Prostate gland (tissue), 2 donors: ENCODE data around the gene DNMT3A. TPM values are rescaled to one million over a fixed set of nuclear protein-coding genes. Genes with fewer than 3 reads are reported as not detected.

ENCODE experiments used
- DNase-seq: peaks from one replicate; pipeline ENCODE4 v3.0.0-alpha.2; 2019; ENCODE audit warnings: low spot score
- H3K27ac ChIP-seq, 2 donors: fragments of 200-600 bp; sonication (generic); 2 replicates each; pipeline ENCODE4 v1.5.1; 2017 to 2019
- H3K27me3 ChIP-seq: fragments of 200-600 bp; sonication (generic); replicated peaks from 2 replicates; pipeline ENCODE4 v1.5.1; 2019; ENCODE audit not compliant: insufficient read depth
- H3K36me3 ChIP-seq, 2 donors: fragments of 200-600 bp; sonication (generic); 1 replicate in 1 of 2; 2 replicates in 1 of 2; pipeline versions ENCODE4 v1.5.1 to v1.8.1; 2017 to 2019
- H3K4me1 ChIP-seq: fragments of 200-600 bp; sonication (generic); replicated peaks from 2 replicates; pipeline ENCODE4 v1.5.1; 2019
- H3K4me3 ChIP-seq, 2 donors: fragments of 200-600 bp; sonication (generic); 2 replicates each; pipeline ENCODE4 v1.5.1; 2017 to 2019
- H3K9me3 ChIP-seq: fragments of 200-600 bp; sonication (generic); 2 replicates; pipeline ENCODE4 v1.5.1; 2017
- CTCF ChIP-seq, 4 experiments: fragments of 200-600 bp in 2 of 4; fragments of 450-650 bp in 2 of 4; sonication (generic) in 2 of 4; IDR thresholded peaks; 1 replicate in 3 of 4; 2 replicates in 1 of 4; pipeline ENCODE4 v1.5.1; 2016 to 2019; ENCODE audit warnings: antibody characterized with exemption in 4 of 4, mild to moderate bottlenecking in 2 of 4, moderate library complexity in 2 of 4
- POLR2A ChIP-seq: fragments of 450-650 bp; IDR thresholded peaks from one replicate; pipeline ENCODE4 v1.6.1; 2016; ENCODE audit warnings: antibody characterized with exemption, mild to moderate bottlenecking
- POLR2AphosphoS5 ChIP-seq: sonication (generic); formaldehyde crosslinking; IDR thresholded peaks from one replicate; pipeline ENCODE4 v1.6.1; 2017; ENCODE audit warnings: antibody characterized with exemption
- WGBS: methylation state at CpG from one replicate; pipeline ENCODE4 v1.1.5; 2018; 5-methylcytosine and 5-hydroxymethylcytosine counted together
- intact Hi-C: fragments of 100-400 bp; cut with DNase I; formaldehyde crosslinking; loops from one replicate; pipeline ENCODE4 v1.14.2; 2022
- total RNA-seq, 2 donors: library from RNA; depleted of rRNA; stranded (reverse); fragments of >200 nt; gene quantifications; one replicate each; pipeline ENCODE4 v1.1.0, GENCODE V29; 2016

Gene DNMT3A
- total RNA-seq, 2 donors from 2014 or later: 8.7 to 28.2 TPM

DNA sequence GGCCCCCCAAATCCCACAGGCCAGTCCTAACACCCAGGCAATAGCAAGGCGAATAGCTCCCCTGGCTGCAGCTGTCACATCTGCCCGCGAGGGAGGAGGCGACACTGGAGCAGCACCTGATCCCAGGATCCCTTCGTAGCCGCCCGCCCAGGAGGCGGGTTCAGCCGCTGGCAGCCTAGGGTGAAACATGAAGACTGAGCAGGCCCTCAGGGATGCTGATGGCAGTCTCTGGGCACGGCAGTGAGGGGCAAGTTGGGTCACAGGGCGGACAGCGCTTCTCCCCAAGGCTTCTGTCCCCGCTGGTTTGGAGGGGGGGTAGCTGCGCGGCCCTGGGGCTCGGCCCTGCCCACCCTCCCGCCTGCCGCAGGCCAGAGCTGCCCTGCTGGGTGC lies 1.9 kb downstream of the DNMT3A start:
- DNase-seq: peak; percentile 30
- intact Hi-C loops: loop anchor here (10.0 kb wide), 1 partner anchor 325 kb away; no protein-coding TSS in a partner anchor

GRCh38 chr2:25339211-25339674 lies 2.5 kb downstream of the DNMT3A start:
- peaks cover 5% of the 10 kb centered on the region for H3K4me1 ChIP-seq
- DNase-seq: no peak
- no peaks in the 10 kb centered on the region for H3K9me3 ChIP-seq
- intact Hi-C loops: no loop called here
- peak overlapping the region in 1 of 2 donors; percentile 78 for H3K27ac ChIP-seq
- TF ChIP-seq POLR2AphosphoS5 (no peak), POLR2A (no peak), CTCF (IDR thresholded peaks at IDR 0.05) (no peak)
- H3K4me3 ChIP-seq: peak overlapping the region in 1 of 2 donors; percentile 75
- H3K27me3 ChIP-seq: no peaks in the 10 kb centered on the region
- WGBS: 53% methylated on average over 8 of the region's 8 CpGs
- H3K36me3 ChIP-seq: no peaks in the 10 kb centered on the region

More for the DNA sequence above, 1.9 kb downstream of the DNMT3A start:
- peak overlapping the region; percentile 78 to 81 for H3K27ac ChIP-seq
- peak; percentile 19 for TF ChIP-seq POLR2AphosphoS5
- peak in 2 of 4 experiments; percentile 28 to 38 for TF ChIP-seq CTCF (IDR thresholded peaks at IDR 0.05)
- TF ChIP-seq POLR2A: no peak
- no peaks in the 10 kb centered on the region for H3K27me3 ChIP-seq
- H3K4me3 ChIP-seq: peak overlapping the region; percentile 73 to 75
- peaks cover 5% of the 10 kb centered on the region for H3K4me1 ChIP-seq
- H3K36me3 ChIP-seq: no peaks in the 10 kb centered on the region
- no peaks in the 10 kb centered on the region for H3K9me3 ChIP-seq
- WGBS: 28% methylated on average over 18 of the region's 18 CpGs

DNA sequence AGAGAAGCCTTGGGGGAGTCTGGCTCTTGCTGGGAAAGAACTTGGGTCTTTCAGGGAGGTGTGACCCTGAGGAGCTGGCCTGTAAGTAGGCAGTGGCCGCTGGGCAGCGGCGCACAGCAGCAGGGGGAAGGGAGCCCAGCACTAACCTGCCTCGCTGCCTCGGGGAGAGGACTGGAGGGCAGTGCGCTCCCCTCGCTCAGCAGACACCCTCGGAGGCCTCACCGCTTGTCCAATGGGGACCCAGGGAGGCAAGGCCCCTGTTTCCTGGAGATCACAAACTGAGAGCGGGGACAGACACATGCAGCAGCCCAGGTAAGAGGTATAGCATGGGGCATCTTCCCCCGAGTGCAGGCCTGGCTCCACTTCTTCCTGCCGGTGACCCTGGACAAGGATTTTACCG lies 3.3 kb downstream of the DNMT3A start:
- H3K27ac ChIP-seq: no peak overlapping the region
- no peaks in the 10 kb centered on the region for H3K9me3 ChIP-seq

DNA sequence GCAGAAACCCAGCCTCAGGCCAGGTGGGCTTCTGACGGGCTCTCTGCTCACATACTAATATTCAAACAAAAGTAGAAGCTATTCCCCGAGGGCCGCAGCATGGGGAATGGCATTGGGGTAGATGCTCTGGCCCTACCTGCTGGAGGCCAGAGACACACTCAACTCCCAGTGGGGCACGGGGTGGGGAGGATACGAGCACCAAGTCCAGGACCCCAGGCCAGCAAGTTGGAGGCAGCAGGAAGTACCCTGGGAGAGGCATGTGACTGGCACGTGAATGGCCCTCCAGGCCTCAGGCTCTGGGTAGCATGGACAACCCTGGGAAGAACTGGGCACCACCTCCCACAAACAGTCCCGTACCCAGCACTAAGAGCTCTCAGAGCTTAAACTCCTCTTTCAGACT lies 3.8 kb downstream of the DNMT3A start:
- no peaks in the 10 kb centered on the region for H3K9me3 ChIP-seq
- no peak for DNase-seq
- H3K27ac ChIP-seq: no peak overlapping the region
- whole genome bisulfite sequencing: 71% methylated on average over 7 of the region's 7 CpGs
- peaks cover 5% of the 10 kb centered on the region for H3K4me1 ChIP-seq
- H3K4me3 ChIP-seq: no peak overlapping the region
- no peak for TF ChIP-seq POLR2A
- TF ChIP-seq POLR2AphosphoS5: no peak
- TF ChIP-seq CTCF (IDR thresholded peaks at IDR 0.05): no peak
- H3K36me3 ChIP-seq: no peaks in the 10 kb centered on the region
- no peaks in the 10 kb centered on the region for H3K27me3 ChIP-seq
- intact Hi-C loops: no loop called here

More for the DNA sequence above, 3.3 kb downstream of the DNMT3A start:
- no peaks in the 10 kb centered on the region for H3K36me3 ChIP-seq
- no peak for TF ChIP-seq POLR2A
- TF ChIP-seq POLR2AphosphoS5: no peak
- TF ChIP-seq CTCF (IDR thresholded peaks at IDR 0.05): no peak
- peaks cover 5% of the 10 kb centered on the region for H3K4me1 ChIP-seq
- WGBS: 78% methylated on average over 13 of the region's 13 CpGs
- intact Hi-C loops: no loop called here
- no peak overlapping the region for H3K4me3 ChIP-seq
- H3K27me3 ChIP-seq: no peaks in the 10 kb centered on the region
- DNase-seq: no peak

DNA sequence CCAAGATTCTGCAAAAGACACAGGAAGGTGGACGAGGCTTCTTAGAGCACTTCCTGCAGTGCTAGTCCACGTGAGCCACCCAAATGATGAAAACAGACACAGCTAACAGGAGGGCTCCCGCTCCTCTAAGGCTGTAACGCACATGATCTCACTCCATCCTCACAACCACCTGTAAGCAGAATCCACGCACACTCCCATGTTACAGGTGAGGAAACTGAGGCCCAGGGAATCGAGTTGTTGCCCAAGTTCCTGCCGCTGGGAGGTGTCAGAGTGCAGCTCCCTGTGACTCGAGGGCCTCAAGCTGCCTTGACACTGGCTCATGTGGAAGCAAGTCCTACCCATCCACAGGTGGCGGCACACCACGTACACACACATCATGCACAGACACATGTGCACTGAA lies 4.4 kb downstream of the DNMT3A start:
- intact Hi-C loops: no loop called here
- H3K36me3 ChIP-seq: no peaks in the 10 kb centered on the region
- no peaks in the 10 kb centered on the region for H3K27me3 ChIP-seq
- no peak for TF ChIP-seq CTCF (IDR thresholded peaks at IDR 0.05)
- TF ChIP-seq POLR2AphosphoS5: no peak
- TF ChIP-seq POLR2A: no peak
- H3K4me3 ChIP-seq: no peak overlapping the region
- no peak overlapping the region for H3K27ac ChIP-seq
- no peak for DNase-seq
- WGBS: 64% methylated on average over 10 of the region's 10 CpGs
- H3K4me1 ChIP-seq: peaks cover 5% of the 10 kb centered on the region
- H3K9me3 ChIP-seq: no peaks in the 10 kb centered on the region
